ENCODE results near the gene ABCA13. TPM values are rescaled to one million over a fixed set of nuclear protein-coding genes. Genes with fewer than 3 reads are reported as not detected.
A peak's percentile ranks its signal among the peaks of the same experiment; 100 is the strongest.

ABCA13 gene
- total RNA-seq, 1 donor from 2014 or later = 5.5 TPM

GRCh38 chr7:48296966-48297365, 125.7 kb downstream of the ABCA13 start:
- DNase-seq (ENCODE audit: low spot score) = no peak

DNA sequence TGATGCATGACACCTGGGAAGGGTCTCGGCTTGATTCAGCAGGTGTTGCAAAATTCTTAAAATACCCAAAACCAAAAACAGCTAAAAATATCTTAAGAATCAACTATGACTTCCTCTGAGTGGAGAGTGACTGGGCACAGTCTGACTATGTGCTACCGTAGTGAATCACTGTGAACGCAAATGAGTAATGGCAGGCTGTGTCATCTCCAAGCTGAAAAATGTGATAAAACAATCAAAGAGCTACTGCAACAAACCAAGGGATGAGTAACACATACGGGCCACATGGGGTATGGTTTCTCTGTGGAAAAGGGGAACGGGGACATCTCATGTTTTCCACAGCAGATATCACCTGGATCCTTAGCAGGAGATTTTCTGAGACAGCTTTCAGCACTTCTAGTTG, 127.5 kb downstream of the ABCA13 start:
- DNase-seq (ENCODE audit: low spot score) = no peak

- peak; percentile 65 for DNase-seq (ENCODE audit: low spot score)
Measured at GRCh38 chr7:48299580-48300169, 128.4 kb downstream of the ABCA13 start.

GRCh38 chr7:48300301-48300700, 129.0 kb downstream of the ABCA13 start:
- no peak for DNase-seq (ENCODE audit: low spot score)

DNA sequence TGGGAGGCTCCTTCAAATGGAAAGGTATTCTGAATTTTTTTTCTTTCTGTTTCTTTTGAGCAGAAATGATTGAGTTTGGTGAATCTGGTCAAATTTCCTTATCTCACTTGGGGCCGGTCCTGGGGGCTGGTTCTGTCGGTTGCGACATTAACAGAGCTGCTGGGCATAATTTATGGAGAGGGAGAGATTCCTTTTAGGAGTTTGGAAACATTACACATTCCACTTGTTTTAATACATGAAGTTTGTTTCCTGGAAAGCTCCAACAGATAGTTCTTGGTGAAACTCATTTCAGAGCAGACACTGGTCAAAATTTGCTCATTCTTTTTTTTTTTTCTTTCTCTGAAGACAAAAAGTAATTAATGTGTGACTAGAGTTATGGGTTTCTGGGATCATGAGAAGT, 129.9 kb downstream of the ABCA13 start:
- peak; percentile 28 for DNase-seq (ENCODE audit: low spot score)

DNA sequence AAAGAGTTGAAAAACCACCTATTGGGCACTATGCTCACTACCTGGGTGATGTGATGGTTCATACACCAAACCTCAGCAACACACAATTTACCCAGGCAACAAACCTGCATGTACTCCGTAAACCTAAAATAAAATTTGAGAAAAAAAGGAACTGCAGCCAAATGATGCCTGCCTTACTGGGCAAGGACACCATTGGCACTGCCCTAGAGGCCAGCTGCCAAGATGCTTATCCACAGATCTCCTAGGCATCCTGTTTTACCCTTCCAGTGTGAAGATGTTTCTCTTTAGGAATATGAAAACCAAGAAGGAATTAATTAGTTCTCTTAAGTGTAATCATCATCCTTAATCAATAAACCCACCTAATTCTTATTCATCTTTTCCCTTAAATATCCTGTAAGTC, 133.4 kb downstream of the ABCA13 start:
- no peak for DNase-seq (ENCODE audit: low spot score)

- DNase-seq (ENCODE audit: low spot score) = no peak
Measured at GRCh38 chr7:48305661-48306060, 134.4 kb downstream of the ABCA13 start.

GRCh38 chr7:48307041-48307714, 135.9 kb downstream of the ABCA13 start:
- no peak for DNase-seq (ENCODE audit: low spot score)

GRCh38 chr7:48309720-48310119, 138.5 kb downstream of the ABCA13 start:
- DNase-seq (ENCODE audit: low spot score) = no peak

- no peak for DNase-seq (ENCODE audit: low spot score)
Measured at GRCh38 chr7:48311464-48312100, 140.3 kb downstream of the ABCA13 start.

- no peak for DNase-seq (ENCODE audit: low spot score)
Measured at GRCh38 chr7:48312151-48312550, 140.9 kb downstream of the ABCA13 start.

DNA sequence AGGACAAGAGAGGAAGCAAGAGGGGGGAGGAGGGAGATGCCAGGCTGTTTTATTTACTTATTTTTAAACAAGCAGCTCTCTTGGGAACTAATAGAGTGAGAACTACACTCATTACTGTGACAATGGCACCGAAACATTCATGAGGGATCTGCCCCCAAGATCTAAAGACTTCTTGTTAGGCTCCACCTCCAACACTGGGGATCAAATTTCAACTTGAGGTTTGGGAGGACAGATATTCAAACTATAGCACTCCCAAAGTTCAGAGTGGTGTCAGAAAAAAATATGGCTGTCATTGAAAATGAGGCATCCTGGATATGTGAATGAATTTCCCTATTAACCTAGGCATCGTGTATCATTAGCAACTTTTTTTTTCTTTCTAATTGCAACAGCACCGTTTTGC, 145.5 kb downstream of the ABCA13 start:
- no peak for DNase-seq (ENCODE audit: low spot score)

DNA sequence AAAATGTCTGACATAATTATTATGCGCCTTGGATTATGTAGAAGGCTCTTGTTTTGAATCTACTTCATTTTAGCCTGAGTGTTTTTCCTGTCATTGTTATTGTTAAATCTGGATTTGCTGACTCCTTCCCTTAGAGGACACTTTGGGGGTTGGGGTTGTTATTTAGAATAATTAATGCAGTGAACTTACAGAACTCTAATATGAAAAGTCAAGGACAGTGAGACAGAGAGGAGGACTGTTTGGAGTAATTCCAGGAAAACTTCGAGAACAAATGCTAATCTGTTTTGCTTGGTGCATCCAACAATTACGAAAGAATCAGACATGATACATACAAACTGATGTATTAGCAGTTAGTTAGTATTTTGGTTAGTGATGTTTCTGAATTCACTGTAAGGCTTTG, 146.1 kb downstream of the ABCA13 start:
- DNase-seq (ENCODE audit: low spot score) = no peak

- no peak for DNase-seq (ENCODE audit: low spot score)
Measured at GRCh38 chr7:48321319-48322010, 150.2 kb downstream of the ABCA13 start.

GRCh38 chr7:48337012-48337621, 165.9 kb downstream of the ABCA13 start:
- DNase-seq (ENCODE audit: low spot score) = peak; percentile 19

DNA sequence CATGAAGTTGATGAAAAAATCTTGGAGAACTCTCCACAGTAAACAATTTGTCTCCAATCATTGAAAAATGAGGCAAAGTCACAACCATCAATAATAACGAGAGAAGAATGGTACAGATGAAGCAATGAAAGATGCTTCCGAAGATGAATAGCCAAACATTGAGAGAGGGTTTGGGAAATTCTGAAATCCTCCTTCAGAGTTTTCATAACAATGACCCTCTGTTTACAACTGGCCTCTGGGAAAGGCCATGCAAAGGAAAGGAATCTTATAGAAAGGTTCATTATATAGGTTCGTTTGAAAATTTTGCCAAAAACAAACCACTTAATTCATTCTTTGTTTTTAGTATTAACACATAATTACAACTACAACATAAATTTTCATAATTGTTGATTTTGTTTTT, 166.5 kb downstream of the ABCA13 start:
- no peak for DNase-seq (ENCODE audit: low spot score)

GRCh38 chr7:48347230-48347825, 176.1 kb downstream of the ABCA13 start:
- DNase-seq (ENCODE audit: low spot score) = no peak

GRCh38 chr7:48350515-48350914, 179.3 kb downstream of the ABCA13 start:
- no peak for DNase-seq (ENCODE audit: low spot score)

DNA sequence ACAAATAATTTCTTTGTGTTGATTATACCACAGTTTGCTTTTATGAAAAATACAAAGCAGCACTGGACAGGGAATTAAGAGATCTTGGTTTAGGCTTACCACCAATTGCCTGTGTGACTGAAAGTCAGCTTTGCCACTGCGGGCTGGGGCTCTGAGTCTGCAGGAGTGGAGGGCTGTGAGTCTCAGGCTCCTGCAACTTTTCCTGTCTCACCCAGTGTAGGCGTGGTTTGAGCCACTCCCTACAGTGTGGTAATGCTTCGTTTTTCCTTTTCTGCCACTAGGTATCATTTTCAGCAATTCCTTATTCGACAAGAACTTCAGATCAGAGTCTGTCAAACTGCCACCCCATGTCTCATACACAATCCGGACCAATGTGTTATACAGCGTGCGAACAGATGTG, 180.6 kb downstream of the ABCA13 start:
- DNase-seq (ENCODE audit: low spot score) = no peak

- DNase-seq (ENCODE audit: low spot score) = no peak
Measured at GRCh38 chr7:48355346-48355745, 184.1 kb downstream of the ABCA13 start.

GRCh38 chr7:48360574-48360973, 189.3 kb downstream of the ABCA13 start:
- DNase-seq (ENCODE audit: low spot score) = no peak

DNA sequence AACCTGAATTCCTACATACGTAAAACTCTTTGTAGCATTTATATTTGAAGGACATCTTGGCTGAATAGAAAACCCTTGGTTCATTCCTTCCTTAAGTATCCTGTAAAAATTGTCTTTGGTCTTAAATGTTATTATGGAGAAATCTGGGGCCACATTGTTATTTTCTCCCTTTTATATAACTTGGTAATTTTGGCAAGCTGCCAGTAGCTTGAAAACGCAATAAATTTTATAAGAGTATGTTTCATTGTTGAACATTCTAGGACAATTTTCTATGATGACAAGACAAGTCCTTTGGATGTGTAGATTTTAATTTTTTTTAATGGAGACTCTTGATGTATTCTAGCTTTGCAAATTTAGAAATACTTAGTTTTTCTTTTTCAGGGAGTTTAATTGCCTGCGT, 191.9 kb downstream of the ABCA13 start:
- DNase-seq (ENCODE audit: low spot score) = no peak

All from umbilical cord (tissue), 2 donors.